H9 (cell line): ENCODE measurements around the gene PITRM1. TPM values are rescaled to one million over a fixed set of nuclear protein-coding genes. Genes with fewer than 3 reads are reported as not detected.

Experiments
- DNase-seq: peaks from one replicate; pipeline ENCODE4 v3.0.0-alpha.2; 2017
- H2AFZ ChIP-seq: one replicate; pipeline ENCODE4 v1.6.1; 2013; ENCODE audit warnings: mild to moderate bottlenecking, low read length, control low read depth, moderate library complexity
- H2AK5ac ChIP-seq: 2 replicates; pipeline ENCODE4 v1.6.1; 2013; ENCODE audit warnings: low read length, control low read depth, mixed read lengths; ENCODE audit not compliant: insufficient read length
- H2BK120ac ChIP-seq: one replicate; pipeline ENCODE4 v1.6.1; 2013; ENCODE audit warnings: low read depth, mild to moderate bottlenecking, low read length, control low read depth, inconsistent platforms; ENCODE audit not compliant: poor library complexity, severe bottlenecking
- H2BK12ac ChIP-seq: 2 replicates; pipeline ENCODE4 v1.6.1; 2013; ENCODE audit warnings: low read length, control low read depth, mixed read lengths, low read depth; ENCODE audit not compliant: insufficient read length
- H2BK15ac ChIP-seq: 2 replicates; pipeline ENCODE4 v1.6.1; 2013; ENCODE audit warnings: low read depth, low read length, control low read depth
- H2BK20ac ChIP-seq: one replicate; pipeline ENCODE4 v1.6.1; 2013; ENCODE audit warnings: low read depth, mild to moderate bottlenecking, low read length, control low read depth, inconsistent platforms; ENCODE audit not compliant: poor library complexity, severe bottlenecking
- H2BK5ac ChIP-seq: 2 replicates; pipeline ENCODE4 v1.6.1; 2013; ENCODE audit warnings: low read length, control low read depth, mixed read lengths; ENCODE audit not compliant: insufficient read length
- H3K14ac ChIP-seq: 2 replicates; pipeline ENCODE4 v1.6.1; 2013; ENCODE audit warnings: low read length, control low read depth; ENCODE audit not compliant: insufficient read depth
- H3K18ac ChIP-seq: 2 replicates; pipeline ENCODE4 v1.6.1; 2013; ENCODE audit warnings: low read depth, mild to moderate bottlenecking, mixed read lengths, low read length, control low read depth; ENCODE audit not compliant: insufficient read length
- H3K23ac ChIP-seq: 2 replicates; pipeline ENCODE4 v1.6.1; 2013; ENCODE audit warnings: low read length, control low read depth, mixed read lengths, low read depth; ENCODE audit not compliant: insufficient read length
- H3K23me2 ChIP-seq: 2 replicates; pipeline ENCODE4 v1.6.1; 2013; ENCODE audit warnings: low read depth, mild to moderate bottlenecking, mixed read lengths, low read length, control low read depth; ENCODE audit not compliant: insufficient read length, poor library complexity, severe bottlenecking
- H3K27ac ChIP-seq: 2 replicates; pipeline ENCODE4 v1.5.1; 2013; ENCODE audit warnings: low read length, control low read depth, mixed read lengths, low read depth; ENCODE audit not compliant: insufficient read length
- H3K27me3 ChIP-seq: 2 replicates; pipeline ENCODE4 v1.6.1; 2013; ENCODE audit warnings: low read length, control low read depth, inconsistent platforms; ENCODE audit not compliant: insufficient read depth
- H3K4ac ChIP-seq: 2 replicates; pipeline ENCODE4 v1.6.1; 2013; ENCODE audit warnings: low read depth, mild to moderate bottlenecking, control low read depth, inconsistent platforms, low read length, moderate library complexity
- H3K4me1 ChIP-seq: 2 replicates; pipeline ENCODE4 v1.6.1; 2013; ENCODE audit warnings: low read length, control low read depth, inconsistent platforms; ENCODE audit not compliant: insufficient read depth
- H3K4me2 ChIP-seq: 2 replicates; pipeline ENCODE4 v1.6.1; 2013; ENCODE audit warnings: low read length, control low read depth, mixed read lengths; ENCODE audit not compliant: insufficient read length, insufficient read depth
- H3K56ac ChIP-seq: 2 replicates; pipeline ENCODE4 v1.6.1; 2013; ENCODE audit warnings: low read depth, mild to moderate bottlenecking, mixed read lengths, low read length, control low read depth; ENCODE audit not compliant: insufficient read length
- H3K79me1 ChIP-seq: 2 replicates; pipeline ENCODE4 v1.6.1; 2013; ENCODE audit warnings: low read depth, mild to moderate bottlenecking, moderate library complexity, low read length, control low read depth, inconsistent platforms; ENCODE audit not compliant: insufficient read depth, poor library complexity, severe bottlenecking
- H3K79me2 ChIP-seq: 2 replicates; pipeline ENCODE4 v1.6.1; 2013; ENCODE audit warnings: low read length, control low read depth, inconsistent platforms; ENCODE audit not compliant: insufficient read depth
- H3K9ac ChIP-seq: 2 replicates; pipeline ENCODE4 v1.6.1; 2013; ENCODE audit warnings: low read length, control low read depth, mixed read lengths; ENCODE audit not compliant: insufficient read length; ENCODE audit errors: extremely low read depth
- H3K9me3 ChIP-seq: one replicate; pipeline ENCODE4 v1.6.1; 2013; ENCODE audit warnings: low read depth, low read length, inconsistent platforms; ENCODE audit not compliant: control insufficient read depth
- H3T11ph ChIP-seq: one replicate; pipeline ENCODE4 v1.6.1; 2013; ENCODE audit warnings: mild to moderate bottlenecking, low read length, control low read depth, inconsistent platforms
- H4K20me1 ChIP-seq: one replicate; pipeline ENCODE4 v1.6.1; 2013; ENCODE audit not compliant: control insufficient read depth, insufficient read length, insufficient read depth
- H4K5ac ChIP-seq: 2 replicates; pipeline ENCODE4 v1.6.1; 2013; ENCODE audit warnings: low read depth, mild to moderate bottlenecking, mixed read lengths, low read length, control low read depth; ENCODE audit not compliant: insufficient read length
- H4K8ac ChIP-seq: replicated peaks from 2 replicates; pipeline ENCODE4 v1.6.1; 2013; ENCODE audit warnings: low read length, control low read depth, mixed read lengths, low read depth; ENCODE audit not compliant: insufficient read length
- H4K91ac ChIP-seq: 2 replicates; pipeline ENCODE4 v1.6.1; 2013; ENCODE audit warnings: low read depth, mild to moderate bottlenecking, moderate library complexity, mixed read lengths, low read length, control low read depth; ENCODE audit not compliant: insufficient read length
- H3K27ac Mint-ChIP-seq, 3 experiments: 2 replicates in 2 of 3; 3 replicates in 1 of 3; pipeline ENCODE4 v1.8.0; 2020 to 2021; ENCODE audit warnings: mixed read lengths in 3 of 3, mild to moderate bottlenecking in 1 of 3, moderate library complexity in 1 of 3
- H3K27me3 Mint-ChIP-seq: 2 replicates; pipeline ENCODE4 v1.8.0; 2021; ENCODE audit warnings: low read depth, mild to moderate bottlenecking, moderate library complexity, mixed read lengths
- H3K36me3 Mint-ChIP-seq, 3 experiments: 2 replicates in 2 of 3; 3 replicates in 1 of 3; pipeline ENCODE4 v1.8.0; 2020 to 2021; ENCODE audit warnings: low read depth in 3 of 3, mixed read lengths in 3 of 3; ENCODE audit not compliant: insufficient read depth in 1 of 3
- H3K4me1 Mint-ChIP-seq, 2 experiments: 2 replicates each; pipeline ENCODE4 v1.8.0; 2020; ENCODE audit warnings: mixed read lengths in 2 of 2
- H3K4me3 Mint-ChIP-seq, 2 experiments: 2 replicates in 1 of 2; 3 replicates in 1 of 2; pipeline ENCODE4 v1.8.0; 2020 to 2021; ENCODE audit warnings: mild to moderate bottlenecking in 2 of 2, mixed read lengths in 2 of 2, moderate library complexity in 1 of 2
- H3K9me3 Mint-ChIP-seq, 2 experiments: 2 replicates in 1 of 2; 3 replicates in 1 of 2; pipeline ENCODE4 v1.8.0; 2020; ENCODE audit warnings: mild to moderate bottlenecking in 2 of 2, mixed read lengths in 2 of 2, moderate library complexity in 1 of 2
- WGBS: extraction: QIAGEN DNeasy Blood & Tissue Kit; methylation state at CpG from one replicate; pipeline ENCODE4 v1.1.7; 2013; ENCODE audit warnings: missing lambda C conversion rate, low lambda C conversion rate, mixed read lengths; ENCODE audit not compliant: insufficient read length; ENCODE audit errors: extremely low coverage; 5-methylcytosine and 5-hydroxymethylcytosine counted together
- total RNA-seq: library from RNA; stranded (reverse); gene quantifications from 2 replicates; pipeline ENCODE4 v1.2.1, GENCODE V29; 2021
- TF ChIP-seq, protein P1 (sequence below): fragments of 200-600 bp; sonication (generic); conservative IDR thresholded peaks from 3 replicates; pipeline ENCODE4 v1.8.0; 2021; ENCODE audit warnings: antibody characterized with exemption, mild to moderate bottlenecking

PITRM1 gene
- total RNA-seq, 1 experiment from 2014 or later, result 27.8 TPM

DNA sequence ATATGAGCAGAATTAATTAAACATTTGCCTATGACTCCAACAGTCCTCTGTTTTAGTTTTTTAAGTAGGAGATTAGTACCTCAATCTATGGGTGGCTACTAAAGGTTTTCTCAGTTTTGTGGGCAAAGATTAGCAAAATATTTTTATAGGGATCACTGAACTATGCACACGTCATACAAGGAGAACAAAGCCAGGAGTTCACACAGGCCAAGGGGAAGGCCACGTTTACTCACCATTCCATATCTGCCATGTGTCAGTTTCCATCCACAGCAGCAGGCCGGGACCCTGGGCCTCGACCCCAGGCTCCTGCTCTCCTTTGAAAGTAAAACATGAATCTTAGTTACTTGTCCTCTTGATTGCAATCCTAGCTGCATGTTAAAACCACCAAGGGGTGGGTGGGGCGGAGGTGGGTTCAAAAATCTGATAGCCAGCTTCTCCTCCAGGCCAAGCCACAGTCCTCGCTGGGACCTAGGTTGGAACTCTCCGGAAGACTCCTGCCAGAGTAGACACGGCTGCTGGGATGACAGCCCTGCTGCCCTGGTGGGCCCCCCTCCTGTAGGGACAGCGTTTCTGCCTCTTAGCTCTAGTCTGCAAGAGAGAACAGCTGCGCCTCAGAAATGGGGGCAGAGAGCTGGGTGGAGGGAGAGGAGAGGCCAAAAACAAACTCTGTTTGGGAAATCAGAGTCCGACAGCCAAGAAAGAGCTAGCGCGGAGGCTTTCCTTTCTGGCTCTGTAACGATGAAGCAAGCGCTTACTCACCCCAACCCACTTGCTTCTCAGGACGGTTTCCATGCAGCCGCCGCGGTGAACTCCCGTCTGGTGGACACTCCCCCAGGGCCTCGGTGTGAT lies 35.6 kb downstream of the PITRM1 start:
- Histone ChIP-seq H2BK120ac (no peak overlapping the region), H3K4me1 (no peaks in the 10 kb centered on the region), H2BK12ac (no peak overlapping the region), H4K5ac (no peak overlapping the region), H3K14ac (no peak overlapping the region; the same call in 1 of the 2 replicates), H3K79me2 (no peaks in the 10 kb centered on the region), H3K27ac (no peak overlapping the region), H2AFZ (no peak overlapping the region), H3T11ph (no peak overlapping the region), H3K23ac (no peak overlapping the region), H3K27me3 (no peaks in the 10 kb centered on the region), H2BK5ac (no peak overlapping the region), H4K91ac (no peak overlapping the region), H3K9ac (no peak overlapping the region), H3K4me2 (no peak overlapping the region), H2AK5ac (no peak overlapping the region), H3K79me1 (no peaks in the 10 kb centered on the region), H4K20me1 (no peaks in the 10 kb centered on the region), H2BK15ac (no peak overlapping the region), H4K8ac (no peak overlapping the region), H2BK20ac (no peak overlapping the region), H3K9me3 (no peaks in the 10 kb centered on the region), H3K56ac (no peak overlapping the region), H3K18ac (no peak overlapping the region), H3K4ac (no peak overlapping the region), H3K23me2 (no peaks in the 10 kb centered on the region)
- no peak for DNase-seq
- Mint-ChIP-seq H3K4me3 (no peak overlapping the region), H3K27ac (no peak overlapping the region), H3K36me3 (peaks cover 30 to 96% (median 93%) of the 10 kb centered on the region in 3 experiments; a peak in 6 of 7 replicates), H3K4me1 (no peaks in the 10 kb centered on the region), H3K27me3 (no peaks in the 10 kb centered on the region), H3K9me3 (no peaks in the 10 kb centered on the region)
- no CpG with 5 or more reads among the region's 21 CpGs for WGBS
- TF ChIP-seq, protein P1, sequence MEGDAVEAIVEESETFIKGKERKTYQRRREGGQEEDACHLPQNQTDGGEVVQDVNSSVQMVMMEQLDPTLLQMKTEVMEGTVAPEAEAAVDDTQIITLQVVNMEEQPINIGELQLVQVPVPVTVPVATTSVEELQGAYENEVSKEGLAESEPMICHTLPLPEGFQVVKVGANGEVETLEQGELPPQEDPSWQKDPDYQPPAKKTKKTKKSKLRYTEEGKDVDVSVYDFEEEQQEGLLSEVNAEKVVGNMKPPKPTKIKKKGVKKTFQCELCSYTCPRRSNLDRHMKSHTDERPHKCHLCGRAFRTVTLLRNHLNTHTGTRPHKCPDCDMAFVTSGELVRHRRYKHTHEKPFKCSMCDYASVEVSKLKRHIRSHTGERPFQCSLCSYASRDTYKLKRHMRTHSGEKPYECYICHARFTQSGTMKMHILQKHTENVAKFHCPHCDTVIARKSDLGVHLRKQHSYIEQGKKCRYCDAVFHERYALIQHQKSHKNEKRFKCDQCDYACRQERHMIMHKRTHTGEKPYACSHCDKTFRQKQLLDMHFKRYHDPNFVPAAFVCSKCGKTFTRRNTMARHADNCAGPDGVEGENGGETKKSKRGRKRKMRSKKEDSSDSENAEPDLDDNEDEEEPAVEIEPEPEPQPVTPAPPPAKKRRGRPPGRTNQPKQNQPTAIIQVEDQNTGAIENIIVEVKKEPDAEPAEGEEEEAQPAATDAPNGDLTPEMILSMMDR, result no peak
